Type B pancreatic cell (in vitro differentiated cells): ENCODE data around the gene OR4S1. TPM values are rescaled to one million over a fixed set of nuclear protein-coding genes. Genes with fewer than 3 reads are reported as not detected.

Experiments
- DNase-seq: peaks from one replicate; pipeline ENCODE4 v3.0.0; 2021; ENCODE audit warnings: mixed read lengths; ENCODE audit not compliant: unreplicated experiment; ENCODE audit errors: extremely low spot score
- H3K27ac Mint-ChIP-seq: 2 replicates; pipeline ENCODE4 v1.8.0; 2021; ENCODE audit warnings: mild to moderate bottlenecking, mixed read lengths
- H3K27me3 Mint-ChIP-seq: 2 replicates; pipeline ENCODE4 v1.8.0; 2021; ENCODE audit warnings: mixed read lengths
- H3K36me3 Mint-ChIP-seq: 2 replicates; pipeline ENCODE4 v1.8.0; 2021; ENCODE audit warnings: mixed read lengths
- H3K4me1 Mint-ChIP-seq: one replicate; pipeline ENCODE4 v1.8.0; 2021; ENCODE audit warnings: mixed read lengths; ENCODE audit not compliant: unreplicated experiment
- H3K4me3 Mint-ChIP-seq: 2 replicates; pipeline ENCODE4 v1.8.0; 2021; ENCODE audit warnings: mild to moderate bottlenecking, mixed read lengths
- H3K9me3 Mint-ChIP-seq: 2 replicates; pipeline ENCODE4 v1.8.0; 2021; ENCODE audit warnings: mixed read lengths
- CTCF ChIP-seq: fragments of 200-600 bp; sonication (generic); conservative IDR thresholded peaks from 2 replicates; pipeline ENCODE4 v1.5.0; 2021; ENCODE audit warnings: antibody characterized with exemption, mild to moderate bottlenecking
- total RNA-seq: library from RNA; stranded (reverse); gene quantifications from 2 replicates; pipeline ENCODE4 v1.2.1, GENCODE V29; 2021; ENCODE audit warnings: low replicate concordance

OR4S1 gene
- total RNA-seq, 1 donor from 2014 or later: not detected

- DNase-seq: no peak
- Mint-ChIP-seq H3K27me3 (no peaks in the 10 kb centered on the region), H3K36me3 (no peaks in the 10 kb centered on the region), H3K27ac (no peak overlapping the region), H3K4me1 (no peaks in the 10 kb centered on the region), H3K9me3 (peaks cover 9% of the 10 kb centered on the region), H3K4me3 (no peak overlapping the region)
- TF ChIP-seq CTCF: no peak
Observed at GRCh38 chr11:48354677-48355076, 48.7 kb downstream of the OR4S1 start.

Other genes starting within 250 kb of the OR4S1 start
- not detected in 2 replicates for gene OR4B1, start 89.4 kb upstream of the OR4S1 start, total RNA-seq
- gene OR4X2, start 61.1 kb upstream of the OR4S1 start, total RNA-seq: not detected in 2 replicates
- gene OR4X1, start 42.4 kb upstream of the OR4S1 start, total RNA-seq: not detected in 2 replicates
- gene OR4C3, start 18.7 kb downstream of the OR4S1 start, total RNA-seq: not detected in 2 replicates
- not detected in 2 replicates for gene OR4C5, start 60.2 kb downstream of the OR4S1 start, total RNA-seq
- not detected in 2 replicates for gene OR4A47, start 182.6 kb downstream of the OR4S1 start, total RNA-seq